Measurements from ENCODE around the gene LRMDA. TPM values are rescaled to one million over a fixed set of nuclear protein-coding genes. Genes with fewer than 3 reads are reported as not detected.

LRMDA gene
- total RNA-seq, 1 experiment from 2014 or later = 4.8 TPM

- Histone ChIP-seq H3K4me1 (ENCODE audit: control insufficient read depth in 1 of 2, insufficient read depth in 2 of 2, low read length in 2 of 2) (peaks cover 9 to 11% of the 10 kb centered on the region in 2 experiments), H3K36me3 (ENCODE audit: control insufficient read depth in 1 of 2, insufficient read depth in 2 of 2, low read length in 2 of 2) (no peaks in the 10 kb centered on the region), H3K27ac (ENCODE audit: low read depth, low read length) (no peak overlapping the region), H3K9ac (ENCODE audit: low read length) (no peak overlapping the region), H3K4me3 (replicated peaks in 1 of 2; ENCODE audit: low read depth in 1 of 2, low read length in 2 of 2) (no peak overlapping the region), H2AFZ (ENCODE audit: low read depth, low read length, poor library complexity, severe bottlenecking) (no peak overlapping the region), H3K9me3 (ENCODE audit: control insufficient read depth in 1 of 2, insufficient read depth in 1 of 2, low read depth in 1 of 2, low read length in 2 of 2) (no peaks in the 10 kb centered on the region), H3K9me2 (ENCODE audit: insufficient read depth) (no peaks in the 10 kb centered on the region), H3K27me3 (ENCODE audit: insufficient read depth, low read length) (no peaks in the 10 kb centered on the region), H4K20me1 (ENCODE audit: insufficient read depth) (no peaks in the 10 kb centered on the region), H3K79me2 (ENCODE audit: insufficient read depth, low read length) (no peaks in the 10 kb centered on the region), H3K4me2 (ENCODE audit: low read length) (no peak overlapping the region)
- ChIA-PET CTCF (no interaction called here), RAD21 (ENCODE audit: low non-redundant PET in 1 of 2, low total read pairs in 2 of 2, uncharacterized antibody in 2 of 2, unreplicated experiment in 2 of 2) (no interaction called here), POLR2A (no interaction called here)
- BruUV-seq (replicated peaks) = no TSS peak
- no peak for TF ChIP-seq SIN3A (IDR thresholded peaks at IDR 0.05; ENCODE audit: low read depth)
- no peak for TF ChIP-seq TCF7L2 (IDR thresholded peaks at IDR 0.05; ENCODE audit: borderline replicate concordance, extremely low read depth, insufficient read depth, insufficient read length)
- TF ChIP-seq ZNF274 (IDR thresholded peaks at IDR 0.05; ENCODE audit: low read depth, low read length) = no peak
- no peak for TF ChIP-seq CTCF (IDR thresholded peaks at IDR 0.05 in 2 of 3, conservative IDR thresholded peaks at IDR 0.05 in 1 of 3; ENCODE audit: borderline replicate concordance in 1 of 3, insufficient read depth in 1 of 3, low read depth in 2 of 3, low read length in 2 of 3)
- TF ChIP-seq, protein P1, sequence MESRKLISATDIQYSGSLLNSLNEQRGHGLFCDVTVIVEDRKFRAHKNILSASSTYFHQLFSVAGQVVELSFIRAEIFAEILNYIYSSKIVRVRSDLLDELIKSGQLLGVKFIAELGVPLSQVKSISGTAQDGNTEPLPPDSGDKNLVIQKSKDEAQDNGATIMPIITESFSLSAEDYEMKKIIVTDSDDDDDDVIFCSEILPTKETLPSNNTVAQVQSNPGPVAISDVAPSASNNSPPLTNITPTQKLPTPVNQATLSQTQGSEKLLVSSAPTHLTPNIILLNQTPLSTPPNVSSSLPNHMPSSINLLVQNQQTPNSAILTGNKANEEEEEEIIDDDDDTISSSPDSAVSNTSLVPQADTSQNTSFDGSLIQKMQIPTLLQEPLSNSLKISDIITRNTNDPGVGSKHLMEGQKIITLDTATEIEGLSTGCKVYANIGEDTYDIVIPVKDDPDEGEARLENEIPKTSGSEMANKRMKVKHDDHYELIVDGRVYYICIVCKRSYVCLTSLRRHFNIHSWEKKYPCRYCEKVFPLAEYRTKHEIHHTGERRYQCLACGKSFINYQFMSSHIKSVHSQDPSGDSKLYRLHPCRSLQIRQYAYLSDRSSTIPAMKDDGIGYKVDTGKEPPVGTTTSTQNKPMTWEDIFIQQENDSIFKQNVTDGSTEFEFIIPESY (IDR thresholded peaks at IDR 0.05; ENCODE audit: extremely low read depth, insufficient replicate concordance, low read length) = no peak
- TF ChIP-seq EZH2phosphoT487 (IDR thresholded peaks at IDR 0.05; ENCODE audit: borderline replicate concordance) = no peak
- no peak for TF ChIP-seq YY1 (IDR thresholded peaks at IDR 0.05; ENCODE audit: extremely low read depth, insufficient replicate concordance, low read depth, low read length)
- TF ChIP-seq CEBPB (IDR thresholded peaks at IDR 0.05; ENCODE audit: low read depth) = no peak
- no peak for TF ChIP-seq POLR2A (IDR thresholded peaks at IDR 0.05; ENCODE audit: borderline replicate concordance, extremely low read depth, insufficient read depth, insufficient read length)
- TF ChIP-seq EZH2 (IDR thresholded peaks at IDR 0.05) = no peak
- no peak for TF ChIP-seq POLR2AphosphoS5 (IDR thresholded peaks at IDR 0.05; ENCODE audit: low read depth, low read length)
- TF ChIP-seq, protein P2, sequence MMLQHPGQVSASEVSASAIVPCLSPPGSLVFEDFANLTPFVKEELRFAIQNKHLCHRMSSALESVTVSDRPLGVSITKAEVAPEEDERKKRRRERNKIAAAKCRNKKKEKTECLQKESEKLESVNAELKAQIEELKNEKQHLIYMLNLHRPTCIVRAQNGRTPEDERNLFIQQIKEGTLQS (IDR thresholded peaks at IDR 0.05) = no peak
- TF ChIP-seq REST (IDR thresholded peaks at IDR 0.05; ENCODE audit: low read depth) = no peak
- TF ChIP-seq MAX (IDR thresholded peaks at IDR 0.05) = no peak
- TF ChIP-seq SRF (IDR thresholded peaks at IDR 0.05; ENCODE audit: low read depth) = no peak
- TF ChIP-seq CBX3 (IDR thresholded peaks at IDR 0.05; ENCODE audit: low read depth) = no peak
- TF ChIP-seq JUND (IDR thresholded peaks at IDR 0.05) = no peak
- TF ChIP-seq SP1 (IDR thresholded peaks at IDR 0.05; ENCODE audit: low read depth) = no peak
- intact Hi-C loops (cut with micrococcal nuclease) = no loop called here
- ATAC-seq (no peak), DNase-seq (ENCODE audit: low read depth, low spot score) (no peak)
Measured at GRCh38 chr10:76108563-76109359, 677.3 kb downstream of the LRMDA start.

All from HCT116 (cell line).